ENCODE results near the gene DEPDC4. TPM values are rescaled to one million over a fixed set of nuclear protein-coding genes. Genes with fewer than 3 reads are reported as not detected.
"Not testable (repeated sequence)": the region's sequence is repeated elsewhere in the genome, so short reads cannot be mapped to it uniquely, and the experiment has no call there.

The DEPDC4 gene
- 2.0 and 3.2 TPM in 2 replicates for total RNA-seq (2021)
- percentile 52 among the genes with signal in this experiment for Bru-seq, nascent RNA
- BruChase-seq, experiment 1, labeled RNA remaining after a 2-hour chase, result percentile 39 among the genes with signal in this experiment
- BruChase-seq, experiment 2, labeled RNA remaining after a 6-hour chase, result percentile 37 among the genes with signal in this experiment
- long read RNA-seq, partial matches to known transcripts, result 1 of 5 reads
- long read RNA-seq, other reads (novel, unspliced or antisense), result 2 of 5 reads

DNA sequence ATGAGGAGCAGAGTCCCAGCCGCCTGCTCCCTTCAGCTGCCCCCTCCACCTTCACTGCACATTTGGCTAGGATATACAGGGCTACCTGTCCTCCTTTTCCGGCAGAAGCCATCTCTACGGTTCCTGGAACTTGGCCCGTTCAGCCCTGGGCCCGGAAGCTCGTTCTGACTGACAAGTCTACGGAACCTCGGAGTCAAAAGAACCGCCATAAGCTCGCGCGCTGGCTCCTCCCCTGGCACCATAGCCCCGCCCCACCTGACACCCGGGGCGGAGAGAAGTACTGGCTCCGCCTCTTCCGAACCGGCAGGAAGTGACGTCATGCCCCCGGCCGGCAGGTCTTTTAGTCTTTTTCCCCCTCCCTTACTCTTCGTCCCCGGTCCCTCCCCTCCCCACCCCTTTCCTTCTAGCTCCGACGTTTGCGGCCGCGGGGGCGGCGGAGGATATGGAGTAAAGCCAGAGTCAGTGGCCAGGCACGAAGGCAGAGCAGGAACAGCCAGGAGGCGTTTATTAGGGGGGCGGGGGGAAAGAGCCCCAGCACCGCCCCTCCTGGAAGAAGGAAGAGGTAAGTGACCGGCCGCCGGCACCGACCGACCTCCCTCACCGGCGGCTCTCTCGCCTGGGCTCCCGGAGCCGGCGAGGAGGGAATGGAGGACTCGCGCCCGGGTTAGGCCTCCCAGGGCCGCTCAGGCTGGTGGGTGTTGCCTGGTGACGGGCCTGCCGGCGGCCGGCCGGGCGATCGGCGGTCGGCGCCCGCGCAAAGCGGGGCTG, at the start of gene DEPDC4, which contains the start of gene SCYL2:
TSS of gene DEPDC4 (minus strand) at position 245 of the 768 bp plus-strand sequence. CDS start at position 242, 3 bp downstream.
TSS of gene SCYL2 (plus strand) at position 343 of the 768 bp plus-strand sequence. CDS start 15,794 bp downstream, outside the sequence.
- Histone ChIP-seq H3K27me3 (replicated peaks; ENCODE audit: insufficient read depth, low read depth, low read length, poor library complexity) (no peaks in the 10 kb centered on the region), H3K4me1 (ENCODE audit: insufficient read depth, low read length, poor library complexity, severe bottlenecking) (peaks cover 49% of the 10 kb centered on the region), H3K27ac (ENCODE audit: low read depth, low read length, poor library complexity, severe bottlenecking) (peak within 1 kb of the TSS; percentile 93), H3K9me3 (ENCODE audit: low read depth, low read length, poor library complexity, severe bottlenecking) (no peaks in the 10 kb centered on the region), H3K4me3 (ENCODE audit: low read depth, low read length, poor library complexity, severe bottlenecking) (peak within 1 kb of the TSS; percentile 82), H3K36me3 (ENCODE audit: insufficient read depth, low read length, poor library complexity, severe bottlenecking) (no peaks in the 10 kb centered on the region)
- BruUV-seq (replicated peaks), result no TSS peak
- TF ChIP-seq, protein P1, sequence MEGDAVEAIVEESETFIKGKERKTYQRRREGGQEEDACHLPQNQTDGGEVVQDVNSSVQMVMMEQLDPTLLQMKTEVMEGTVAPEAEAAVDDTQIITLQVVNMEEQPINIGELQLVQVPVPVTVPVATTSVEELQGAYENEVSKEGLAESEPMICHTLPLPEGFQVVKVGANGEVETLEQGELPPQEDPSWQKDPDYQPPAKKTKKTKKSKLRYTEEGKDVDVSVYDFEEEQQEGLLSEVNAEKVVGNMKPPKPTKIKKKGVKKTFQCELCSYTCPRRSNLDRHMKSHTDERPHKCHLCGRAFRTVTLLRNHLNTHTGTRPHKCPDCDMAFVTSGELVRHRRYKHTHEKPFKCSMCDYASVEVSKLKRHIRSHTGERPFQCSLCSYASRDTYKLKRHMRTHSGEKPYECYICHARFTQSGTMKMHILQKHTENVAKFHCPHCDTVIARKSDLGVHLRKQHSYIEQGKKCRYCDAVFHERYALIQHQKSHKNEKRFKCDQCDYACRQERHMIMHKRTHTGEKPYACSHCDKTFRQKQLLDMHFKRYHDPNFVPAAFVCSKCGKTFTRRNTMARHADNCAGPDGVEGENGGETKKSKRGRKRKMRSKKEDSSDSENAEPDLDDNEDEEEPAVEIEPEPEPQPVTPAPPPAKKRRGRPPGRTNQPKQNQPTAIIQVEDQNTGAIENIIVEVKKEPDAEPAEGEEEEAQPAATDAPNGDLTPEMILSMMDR (conservative IDR thresholded peaks at IDR 0.05; ENCODE audit: low read depth, low read length), result no peak
- no peak for TF ChIP-seq EZH2 (IDR thresholded peaks at IDR 0.05; ENCODE audit: borderline replicate concordance, low read depth, low read length, poor library complexity, severe bottlenecking)
- ChIA-PET POLR2A (ENCODE audit: low non-redundant PET) (interaction anchor here (0.6 to 0.8 kb wide), 6 partner anchors 38 to 719 kb away, joined by 3 to 13 read pairs (median 6); no protein-coding TSS in a partner anchor), CTCF (no interaction called here)
- intact Hi-C loops (cut with micrococcal nuclease; ENCODE audit: unreplicated experiment), result loop anchor here (1.0 kb wide), 1 partner anchor 287 kb away; no protein-coding TSS in a partner anchor
- DNase-seq (ENCODE audit: low spot score), result peak; percentile 95

DNA sequence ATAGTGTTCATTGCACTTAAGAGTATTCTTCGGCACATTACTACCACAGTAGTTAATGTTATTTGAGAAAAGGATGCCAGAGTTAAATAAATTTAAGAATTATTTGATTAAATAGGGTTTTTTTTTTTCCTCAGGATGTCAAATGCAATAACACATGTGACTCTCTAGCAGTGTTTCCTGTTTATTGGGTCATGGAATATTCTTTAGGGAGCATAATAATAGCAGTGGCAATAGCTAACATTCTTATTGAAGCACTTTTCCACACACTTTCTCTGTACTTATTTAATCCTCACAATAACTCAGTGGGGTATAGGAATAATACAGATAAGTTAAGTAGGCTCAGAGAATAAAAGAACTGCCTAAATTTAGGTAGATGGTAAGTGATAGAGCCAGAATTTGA, 44.4 kb upstream of the DEPDC4 start:
- BruUV-seq (replicated peaks), result no TSS peak
- ChIA-PET POLR2A (ENCODE audit: low non-redundant PET) (interaction anchor here (0.6 kb wide), 1 partner anchor 110 kb away, joined by 6 read pairs; no protein-coding TSS in a partner anchor), CTCF (no interaction called here)
- Histone ChIP-seq H3K36me3 (ENCODE audit: insufficient read depth, low read length, poor library complexity, severe bottlenecking) (peaks cover 38% of the 10 kb centered on the region), H3K4me3 (ENCODE audit: low read depth, low read length, poor library complexity, severe bottlenecking) (no peak overlapping the region), H3K27me3 (replicated peaks; ENCODE audit: insufficient read depth, low read depth, low read length, poor library complexity) (no peaks in the 10 kb centered on the region), H3K9me3 (ENCODE audit: low read depth, low read length, poor library complexity, severe bottlenecking) (no peaks in the 10 kb centered on the region), H3K4me1 (ENCODE audit: insufficient read depth, low read length, poor library complexity, severe bottlenecking) (no peaks in the 10 kb centered on the region), H3K27ac (ENCODE audit: low read depth, low read length, poor library complexity, severe bottlenecking) (no peak overlapping the region)
- TF ChIP-seq EZH2 (IDR thresholded peaks at IDR 0.05; ENCODE audit: borderline replicate concordance, low read depth, low read length, poor library complexity, severe bottlenecking), result no peak
- TF ChIP-seq, protein P1 (conservative IDR thresholded peaks at IDR 0.05; ENCODE audit: low read depth, low read length), result no peak
- peak; percentile 1 for DNase-seq (ENCODE audit: low spot score)
- intact Hi-C loops (cut with micrococcal nuclease; ENCODE audit: unreplicated experiment), result no loop called here

DNA sequence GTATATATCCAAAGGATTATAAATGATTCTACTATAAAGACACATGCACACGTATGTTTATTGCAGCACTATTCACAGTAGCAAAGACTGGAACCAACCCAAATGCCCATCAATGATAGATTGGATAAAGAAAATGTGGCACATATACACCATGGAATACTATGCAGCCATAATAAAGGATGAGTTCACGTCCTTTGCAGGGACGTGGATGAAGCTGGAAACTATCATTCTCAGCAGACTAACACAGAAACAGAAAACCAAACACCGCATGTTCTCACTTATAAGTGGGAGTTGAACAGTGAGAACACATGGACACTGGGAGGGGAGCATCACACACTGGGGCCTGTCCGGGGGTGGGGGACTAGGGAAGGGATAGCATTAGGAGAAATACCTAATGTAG, 41.3 kb upstream of the DEPDC4 start:
- H3K9me3 ChIP-seq (ENCODE audit: low read depth, low read length, poor library complexity, severe bottlenecking); CTCF ChIA-PET; intact Hi-C loops (cut with micrococcal nuclease; ENCODE audit: unreplicated experiment); H3K27ac ChIP-seq (ENCODE audit: low read depth, low read length, poor library complexity, severe bottlenecking); DNase-seq (ENCODE audit: low spot score); POLR2A ChIA-PET (ENCODE audit: low non-redundant PET); H3K4me1 ChIP-seq (ENCODE audit: insufficient read depth, low read length, poor library complexity, severe bottlenecking); H3K27me3 ChIP-seq (replicated peaks; ENCODE audit: insufficient read depth, low read depth, low read length, poor library complexity); BruUV-seq (replicated peaks); H3K4me3 ChIP-seq (ENCODE audit: low read depth, low read length, poor library complexity, severe bottlenecking): not testable (repeated sequence)
- H3K36me3 ChIP-seq (ENCODE audit: insufficient read depth, low read length, poor library complexity, severe bottlenecking), result peaks cover 19% of the 10 kb centered on the region

DNA sequence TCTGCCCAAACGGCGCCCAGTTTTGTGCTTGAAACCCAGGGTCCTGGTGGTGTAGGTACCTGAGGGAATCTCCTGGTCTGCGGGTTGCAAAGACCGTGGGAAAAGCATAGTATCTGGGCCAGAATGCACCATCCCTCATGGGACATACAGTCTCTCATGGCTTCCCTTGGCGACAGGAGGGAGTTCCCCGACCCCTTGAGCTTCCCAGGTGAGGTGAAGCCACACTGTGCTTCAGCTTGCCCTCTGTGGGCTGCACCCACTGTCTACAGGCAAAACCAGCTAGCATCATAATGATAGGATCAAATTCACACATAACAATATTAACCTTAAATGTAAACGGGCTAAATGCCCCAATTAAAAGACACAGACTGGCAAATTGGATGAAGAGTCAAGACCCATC, 37.5 kb upstream of the DEPDC4 start:
- peaks cover 24% of the 10 kb centered on the region for H3K36me3 ChIP-seq (ENCODE audit: insufficient read depth, low read length, poor library complexity, severe bottlenecking)
- DNase-seq (ENCODE audit: low spot score); H3K9me3 ChIP-seq (ENCODE audit: low read depth, low read length, poor library complexity, severe bottlenecking); BruUV-seq (replicated peaks); H3K27me3 ChIP-seq (replicated peaks; ENCODE audit: insufficient read depth, low read depth, low read length, poor library complexity); intact Hi-C loops (cut with micrococcal nuclease; ENCODE audit: unreplicated experiment); POLR2A ChIA-PET (ENCODE audit: low non-redundant PET); H3K4me3 ChIP-seq (ENCODE audit: low read depth, low read length, poor library complexity, severe bottlenecking); H3K4me1 ChIP-seq (ENCODE audit: insufficient read depth, low read length, poor library complexity, severe bottlenecking); H3K27ac ChIP-seq (ENCODE audit: low read depth, low read length, poor library complexity, severe bottlenecking); CTCF ChIA-PET: not testable (repeated sequence)

Measured in A673 (cell line).